AG04450 (cell line): Measurements from ENCODE around the gene GTF3C2. TPM values are rescaled to one million over a fixed set of nuclear protein-coding genes. Genes with fewer than 3 reads are reported as not detected.

Experiments used
- CTCF ChIA-PET: fragments of 300-600, 350-600 bp; formaldehyde crosslinking; extraction: SDS; loops from one replicate; lab custom pipeline; 2022; ENCODE audit warnings: antibody characterized with exemption, inconsistent platforms; lab: Charles Lee
- POLR2A ChIA-PET: fragments of 350-600 bp; formaldehyde crosslinking; extraction: SDS; loops from one replicate; lab custom pipeline; 2021; ENCODE audit warnings: antibody characterized with exemption, inconsistent platforms; lab: Yijun Ruan, JAX
- DNase-seq: peaks from one replicate; pipeline ENCODE4 v3.0.0-alpha.2; 2011; ENCODE audit warnings: low read depth, low spot score
- H3K27ac ChIP-seq: one replicate; pipeline ENCODE4 v1.5.1; 2012; ENCODE audit warnings: low read depth, low read length, control low read depth
- H3K27me3 ChIP-seq: one replicate; pipeline ENCODE4 v1.6.0; 2012; ENCODE audit warnings: low read length; ENCODE audit not compliant: control insufficient read depth, insufficient read depth
- H3K4me3 ChIP-seq: 2 replicates; pipeline ENCODE4 v1.5.1; 2011; ENCODE audit warnings: mild to moderate bottlenecking, low read depth, low read length, control low read depth
- H3K9me3 ChIP-seq: 2 replicates; pipeline ENCODE4 v1.5.1; 2012; ENCODE audit warnings: low read length; ENCODE audit not compliant: control insufficient read depth, insufficient read depth
- polyA plus RNA-seq: library from polyadenylated mRNA; depleted of rRNA; stranded (reverse); fragments of >200 nt; gene quantifications from 2 replicates; pipeline ENCODE4 v1.2.3, GENCODE V29; 2011
- TF ChIP-seq, protein P1 (sequence below): IDR thresholded peaks from 2 replicates; pipeline ENCODE4 v1.5.1; 2011; ENCODE audit warnings: low read depth, low read length, control low read depth, inconsistent platforms

The GTF3C2 gene
- polyA plus RNA-seq, 1 experiment = 39.0 TPM

DNA sequence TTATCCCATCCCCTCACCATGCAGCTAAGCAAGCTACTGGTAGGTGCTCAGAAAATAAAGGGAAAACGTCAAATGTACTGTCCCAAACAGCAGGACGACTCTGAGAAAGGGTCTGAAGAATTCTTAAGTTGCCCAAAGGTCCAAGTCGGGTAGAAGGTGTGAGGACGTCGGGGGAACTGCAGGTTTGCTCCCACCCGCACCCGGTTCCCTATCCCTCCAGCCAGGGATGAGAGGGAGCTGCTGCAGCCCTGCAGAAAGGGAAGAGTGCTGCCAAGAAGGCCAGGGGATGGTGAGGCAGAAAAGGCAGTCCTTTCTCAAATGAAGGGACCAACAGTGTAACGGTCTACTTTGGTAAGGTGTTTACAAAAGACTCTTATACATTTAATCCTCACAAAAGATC is 41.4 kb downstream of the GTF3C2 start:
- Histone ChIP-seq H3K9me3 (no peaks in the 10 kb centered on the region), H3K4me3 (no peak overlapping the region), H3K27me3 (no peaks in the 10 kb centered on the region), H3K27ac (no peak overlapping the region)
- DNase-seq = no peak
- ChIA-PET CTCF (no interaction called here), POLR2A (interaction anchor here (0.6 kb wide), 1 partner anchor 30 kb away, joined by 6 read pairs; no protein-coding TSS in a partner anchor)
- TF ChIP-seq, protein P1, sequence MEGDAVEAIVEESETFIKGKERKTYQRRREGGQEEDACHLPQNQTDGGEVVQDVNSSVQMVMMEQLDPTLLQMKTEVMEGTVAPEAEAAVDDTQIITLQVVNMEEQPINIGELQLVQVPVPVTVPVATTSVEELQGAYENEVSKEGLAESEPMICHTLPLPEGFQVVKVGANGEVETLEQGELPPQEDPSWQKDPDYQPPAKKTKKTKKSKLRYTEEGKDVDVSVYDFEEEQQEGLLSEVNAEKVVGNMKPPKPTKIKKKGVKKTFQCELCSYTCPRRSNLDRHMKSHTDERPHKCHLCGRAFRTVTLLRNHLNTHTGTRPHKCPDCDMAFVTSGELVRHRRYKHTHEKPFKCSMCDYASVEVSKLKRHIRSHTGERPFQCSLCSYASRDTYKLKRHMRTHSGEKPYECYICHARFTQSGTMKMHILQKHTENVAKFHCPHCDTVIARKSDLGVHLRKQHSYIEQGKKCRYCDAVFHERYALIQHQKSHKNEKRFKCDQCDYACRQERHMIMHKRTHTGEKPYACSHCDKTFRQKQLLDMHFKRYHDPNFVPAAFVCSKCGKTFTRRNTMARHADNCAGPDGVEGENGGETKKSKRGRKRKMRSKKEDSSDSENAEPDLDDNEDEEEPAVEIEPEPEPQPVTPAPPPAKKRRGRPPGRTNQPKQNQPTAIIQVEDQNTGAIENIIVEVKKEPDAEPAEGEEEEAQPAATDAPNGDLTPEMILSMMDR = no peak

DNA sequence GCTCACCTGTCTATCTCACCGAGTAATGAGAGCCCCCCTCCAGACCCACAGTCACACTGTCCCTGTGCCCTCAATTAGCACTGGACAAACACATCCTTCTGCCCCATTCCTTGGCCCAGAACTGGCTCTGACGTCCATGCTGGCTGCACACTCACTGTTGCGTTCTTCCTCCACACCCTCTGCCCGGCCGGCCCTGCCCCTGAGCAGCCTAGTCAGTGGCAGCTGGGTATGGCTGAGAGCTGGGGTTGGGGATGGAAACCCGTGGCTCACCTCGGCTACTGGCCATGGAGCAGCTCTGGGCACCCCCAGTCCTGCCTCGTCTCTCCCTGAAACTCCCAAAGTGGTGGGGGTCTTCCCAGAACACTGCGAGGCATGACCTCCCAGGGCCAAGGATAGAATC is 41.9 kb downstream of the GTF3C2 start:
- ChIA-PET CTCF (no interaction called here), POLR2A (interaction anchor here (0.6 kb wide), 1 partner anchor 31 kb away, joined by 6 read pairs; no protein-coding TSS in a partner anchor)
- Histone ChIP-seq H3K4me3 (no peak overlapping the region), H3K27ac (no peak overlapping the region), H3K9me3 (no peaks in the 10 kb centered on the region), H3K27me3 (no peaks in the 10 kb centered on the region)
- TF ChIP-seq, protein P1 = no peak
- DNase-seq = no peak

DNA sequence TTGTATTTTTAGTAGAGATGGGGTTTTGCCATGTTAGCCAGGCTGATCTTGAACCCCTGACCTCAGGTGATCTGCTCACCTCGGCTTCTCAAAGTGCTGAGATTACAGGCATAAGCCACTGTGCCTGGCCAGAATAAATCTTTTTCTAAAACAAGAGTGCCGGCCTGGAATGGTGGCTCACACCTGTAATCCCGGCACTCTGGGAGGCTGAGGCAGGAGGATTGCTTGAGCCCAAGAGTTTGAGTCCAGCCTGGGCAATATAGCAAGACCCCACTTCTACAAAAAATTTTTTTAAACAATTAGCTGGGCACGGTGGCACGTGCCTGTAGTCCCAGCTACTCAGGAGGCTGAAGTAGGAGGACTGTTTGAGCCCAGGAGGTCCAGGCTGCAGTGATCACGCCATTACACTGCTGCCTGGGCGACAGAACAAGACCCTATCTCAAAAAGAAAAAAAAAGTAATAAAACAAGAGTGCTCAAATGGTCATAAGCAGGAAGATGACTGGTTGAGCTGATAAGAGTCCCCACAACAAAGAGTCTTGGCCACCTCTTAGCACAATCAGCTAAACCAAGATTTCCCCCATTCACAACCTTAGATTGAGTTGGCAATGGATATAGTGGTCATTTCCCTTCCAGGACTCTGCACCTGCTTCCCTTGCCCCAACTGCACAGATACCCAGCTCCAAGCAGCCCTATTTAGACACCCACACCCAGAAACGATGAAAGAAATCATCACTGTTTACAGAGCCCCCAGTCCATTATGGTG is 42.5 kb downstream of the GTF3C2 start:
- H3K27ac ChIP-seq = no peak overlapping the region
- H3K9me3 ChIP-seq = no peaks in the 10 kb centered on the region
- CTCF ChIA-PET = no interaction called here
- no peak overlapping the region for H3K4me3 ChIP-seq
- POLR2A ChIA-PET = no interaction called here
- no peak for DNase-seq
- TF ChIP-seq, protein P1 = no peak
- no peaks in the 10 kb centered on the region for H3K27me3 ChIP-seq

DNA sequence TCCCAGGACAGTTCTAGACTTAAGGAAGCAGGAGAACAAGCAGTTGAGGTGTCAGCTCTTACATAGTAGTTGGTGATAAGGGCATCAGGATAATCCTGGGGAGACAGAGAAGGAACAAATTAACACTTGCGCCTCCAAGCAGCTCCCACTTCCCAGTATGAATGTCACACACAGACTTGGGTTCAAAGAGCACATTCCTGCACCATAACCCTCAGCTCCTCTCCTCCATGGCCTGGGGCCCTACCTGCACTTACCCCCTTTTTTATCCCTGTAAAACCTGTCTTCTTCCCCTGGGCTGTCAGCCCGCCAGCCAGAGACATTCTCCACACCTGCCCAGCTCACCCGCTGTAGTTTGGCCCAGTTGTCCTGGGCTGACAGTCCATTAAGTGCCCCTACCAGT is 44.4 kb downstream of the GTF3C2 start:
- TF ChIP-seq, protein P1 = no peak
- no peak for DNase-seq
- ChIA-PET CTCF (interaction anchor here (1.8 kb wide), 1 partner anchor 9 kb away, joined by 6 read pairs; no protein-coding TSS in a partner anchor), POLR2A (interaction anchor here (1.1 kb wide), 1 partner anchor 11 kb away, joined by 3 read pairs; the partner anchor contains the start of gene MPV17)
- no peaks in the 10 kb centered on the region; the same call in 1 of the 2 replicates for H3K9me3 ChIP-seq
- no peak overlapping the region for H3K4me3 ChIP-seq
- H3K27ac ChIP-seq = no peak overlapping the region
- peaks cover 14% of the 10 kb centered on the region for H3K27me3 ChIP-seq

DNA sequence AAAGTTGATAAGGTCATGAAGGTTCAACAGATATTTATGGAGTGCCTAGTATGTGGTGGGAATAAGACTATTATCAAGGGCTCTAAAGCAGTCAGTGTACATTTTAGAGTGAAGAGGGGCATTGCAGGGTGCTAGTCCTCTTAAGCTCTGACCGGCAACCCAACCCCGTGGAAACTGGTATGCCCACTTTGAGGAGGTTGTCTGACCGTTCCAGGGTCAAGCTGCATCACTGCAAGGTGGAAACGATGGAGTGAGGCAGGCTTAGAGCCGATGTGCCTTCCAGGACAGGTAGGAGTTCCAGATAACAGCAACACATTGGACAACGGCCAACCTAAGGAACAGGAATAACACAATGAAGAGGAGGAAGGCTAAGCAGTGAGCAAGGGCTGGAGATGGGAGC is 46.9 kb downstream of the GTF3C2 start:
- H3K4me3 ChIP-seq = no peak overlapping the region
- TF ChIP-seq, protein P1 = no peak
- peaks cover 37% of the 10 kb centered on the region for H3K27me3 ChIP-seq
- POLR2A ChIA-PET = interaction anchor here (0.7 kb wide), 1 partner anchor 8 kb away, joined by 6 read pairs; no protein-coding TSS in a partner anchor
- DNase-seq = no peak
- H3K9me3 ChIP-seq = peaks cover 4% of the 10 kb centered on the region; the same call in 1 of the 2 replicates
- H3K27ac ChIP-seq = no peak overlapping the region
- CTCF ChIA-PET = interaction anchor here (0.8 to 1.3 kb wide), 2 partner anchors 11 to 373 kb away, joined by 3 read pairs; no protein-coding TSS in a partner anchor
